ENCODE results near the gene NPAT.

GRCh38 chr11:108170184-108170583 is 52.3 kb downstream of the NPAT start:
- TF ChIP-seq CTCF (IDR thresholded peaks at IDR 0.05) (no peak), POLR2A (IDR thresholded peaks at IDR 0.05) (no peak), EP300 (IDR thresholded peaks at IDR 0.05) (no peak)

Data from suprapubic skin (tissue), 3 donors.